Mucosa of descending colon (tissue), 3 donors: ENCODE results near the gene LYST. TPM values are rescaled to one million over a fixed set of nuclear protein-coding genes. Genes with fewer than 3 reads are reported as not detected.
A peak's percentile ranks its signal among the peaks of the same experiment; 100 is the strongest.

Source experiments
- ATAC-seq: fragments of 200-7000 bp; cut with Tn5 transposase; one replicate; pipeline ENCODE4 v1.9.1; 2020; ENCODE audit warnings: mild to moderate bottlenecking, moderate library complexity
- DNase-seq, 3 donors: peaks; one replicate each; pipeline ENCODE4 v3.0.0-alpha.2; 2020
- H3K36me3 ChIP-seq: fragments of 200-600 bp; one replicate; pipeline ENCODE4 v1.8.0; 2021; ENCODE audit warnings: low read depth, mild to moderate bottlenecking
- H3K4me1 ChIP-seq: fragments of 200-600 bp; one replicate; pipeline ENCODE4 v1.8.0; 2021; ENCODE audit warnings: low read depth, mild to moderate bottlenecking
- H3K4me3 ChIP-seq: fragments of 200-600 bp; one replicate; pipeline ENCODE4 v1.8.0; 2021; ENCODE audit warnings: mild to moderate bottlenecking
- H3K9me3 ChIP-seq: fragments of 200-600 bp; one replicate; pipeline ENCODE4 v1.8.0; 2021; ENCODE audit warnings: mild to moderate bottlenecking
- intact Hi-C, 2 donors: fragments of 100-400 bp; cut with DNase I in 1 of 2; cut with micrococcal nuclease in 1 of 2; formaldehyde crosslinking; loops; one replicate each; pipeline versions ENCODE4 v1.11.0 to v1.11.1; 2022; cut with DNase I, micrococcal nuclease
- total RNA-seq, 3 donors: library from RNA; stranded (reverse); fragmentation: NEBNext Ultra II Directional in 2 of 3; extraction: Animal tissue kit (Norgen Biotek cat#: 25700) in 2 of 3; gene quantifications; one replicate each; pipeline versions ENCODE4 v1.2.1 to v1.2.4, GENCODE V29; 2021 to 2023
- TF ChIP-seq, protein P1 (sequence below): fragments of 200-600 bp; IDR thresholded peaks from one replicate; pipeline ENCODE4 v1.8.0; 2022; ENCODE audit warnings: antibody characterized with exemption, mild to moderate bottlenecking
- donor health status: DM: no; HTN: no; CAD: no; lungs with moderate emphysema.
- donor health status: DM: no; HTN: no; CAD: no.
- donor health status: DM: no; HTN: yes; CAD: no.

Gene LYST
- total RNA-seq, 3 donors from 2014 or later: 24.0 to 32.3 (median 26.7) TPM

DNA sequence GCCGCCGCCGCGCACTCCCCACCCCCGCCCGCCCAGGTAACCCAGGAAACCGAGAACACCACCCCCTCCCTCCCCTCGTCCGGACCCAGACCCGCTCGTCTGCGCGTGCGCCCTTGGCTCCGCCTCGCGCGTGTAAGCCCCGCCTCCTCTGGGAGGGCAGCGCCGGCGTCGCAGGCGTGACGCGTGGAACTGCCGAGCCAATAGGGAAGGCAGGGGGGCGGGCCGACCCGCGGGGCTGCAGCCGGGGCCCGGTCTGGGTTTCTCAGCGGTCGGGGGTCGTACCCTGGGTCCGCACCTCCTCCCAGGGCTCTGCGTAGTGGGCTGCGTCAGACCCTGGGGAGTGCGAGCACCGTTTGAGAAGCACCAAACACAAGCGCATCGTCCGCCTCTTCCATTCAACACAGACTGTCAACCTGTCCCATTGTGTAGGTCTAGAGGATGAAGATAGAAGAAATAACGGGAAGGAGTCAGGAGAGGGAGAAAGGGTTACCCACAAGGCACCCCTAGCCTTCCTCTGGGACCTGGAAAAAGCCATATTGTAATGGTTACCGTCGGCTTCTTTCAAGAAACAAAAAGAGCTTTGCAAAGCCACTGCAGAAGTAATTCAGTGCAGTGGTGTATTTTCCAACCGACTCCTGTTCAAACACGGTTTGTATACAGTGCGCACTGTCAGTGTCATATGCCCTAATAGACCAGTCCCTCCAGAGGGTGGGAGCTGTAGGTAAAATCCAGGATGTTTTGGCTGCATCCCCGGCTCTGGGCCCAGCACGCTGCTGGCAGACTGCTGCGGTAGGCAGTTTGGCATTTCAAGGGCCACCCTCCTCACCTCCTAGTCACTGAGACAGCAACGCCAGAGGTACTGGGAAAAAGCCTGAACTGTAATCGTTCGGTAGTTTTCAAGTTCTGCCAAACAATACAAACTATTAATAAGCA is 473 bp upstream of the LYST start:
- peaks cover 8% of the 10 kb centered on the region for H3K4me1 ChIP-seq
- DNase-seq (peak; percentile 96 to 99 (median 97)), ATAC-seq (peak; percentile 96)
- peak overlapping the region; percentile 78 for H3K4me3 ChIP-seq
- no peaks in the 10 kb centered on the region for H3K36me3 ChIP-seq
- no peaks in the 10 kb centered on the region for H3K9me3 ChIP-seq
- intact Hi-C loops: loop anchor here in 1 of 2 donors (10.0 kb wide), 1 partner anchor 108 kb away; no protein-coding TSS in a partner anchor
- TF ChIP-seq, protein P1, sequence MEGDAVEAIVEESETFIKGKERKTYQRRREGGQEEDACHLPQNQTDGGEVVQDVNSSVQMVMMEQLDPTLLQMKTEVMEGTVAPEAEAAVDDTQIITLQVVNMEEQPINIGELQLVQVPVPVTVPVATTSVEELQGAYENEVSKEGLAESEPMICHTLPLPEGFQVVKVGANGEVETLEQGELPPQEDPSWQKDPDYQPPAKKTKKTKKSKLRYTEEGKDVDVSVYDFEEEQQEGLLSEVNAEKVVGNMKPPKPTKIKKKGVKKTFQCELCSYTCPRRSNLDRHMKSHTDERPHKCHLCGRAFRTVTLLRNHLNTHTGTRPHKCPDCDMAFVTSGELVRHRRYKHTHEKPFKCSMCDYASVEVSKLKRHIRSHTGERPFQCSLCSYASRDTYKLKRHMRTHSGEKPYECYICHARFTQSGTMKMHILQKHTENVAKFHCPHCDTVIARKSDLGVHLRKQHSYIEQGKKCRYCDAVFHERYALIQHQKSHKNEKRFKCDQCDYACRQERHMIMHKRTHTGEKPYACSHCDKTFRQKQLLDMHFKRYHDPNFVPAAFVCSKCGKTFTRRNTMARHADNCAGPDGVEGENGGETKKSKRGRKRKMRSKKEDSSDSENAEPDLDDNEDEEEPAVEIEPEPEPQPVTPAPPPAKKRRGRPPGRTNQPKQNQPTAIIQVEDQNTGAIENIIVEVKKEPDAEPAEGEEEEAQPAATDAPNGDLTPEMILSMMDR: no peak

GRCh38 chr1:235865565-235866204 is 1.0 kb downstream of the LYST start:
- ATAC-seq (no peak), DNase-seq (no peak)
- Histone ChIP-seq H3K4me1 (peaks cover 8% of the 10 kb centered on the region), H3K36me3 (no peaks in the 10 kb centered on the region), H3K4me3 (peak overlapping the region; percentile 78), H3K9me3 (no peaks in the 10 kb centered on the region)
- TF ChIP-seq, protein P1: no peak
- intact Hi-C loops: loop anchor here in 1 of 2 donors (10.0 kb wide), 1 partner anchor 109 kb away; no protein-coding TSS in a partner anchor

DNA sequence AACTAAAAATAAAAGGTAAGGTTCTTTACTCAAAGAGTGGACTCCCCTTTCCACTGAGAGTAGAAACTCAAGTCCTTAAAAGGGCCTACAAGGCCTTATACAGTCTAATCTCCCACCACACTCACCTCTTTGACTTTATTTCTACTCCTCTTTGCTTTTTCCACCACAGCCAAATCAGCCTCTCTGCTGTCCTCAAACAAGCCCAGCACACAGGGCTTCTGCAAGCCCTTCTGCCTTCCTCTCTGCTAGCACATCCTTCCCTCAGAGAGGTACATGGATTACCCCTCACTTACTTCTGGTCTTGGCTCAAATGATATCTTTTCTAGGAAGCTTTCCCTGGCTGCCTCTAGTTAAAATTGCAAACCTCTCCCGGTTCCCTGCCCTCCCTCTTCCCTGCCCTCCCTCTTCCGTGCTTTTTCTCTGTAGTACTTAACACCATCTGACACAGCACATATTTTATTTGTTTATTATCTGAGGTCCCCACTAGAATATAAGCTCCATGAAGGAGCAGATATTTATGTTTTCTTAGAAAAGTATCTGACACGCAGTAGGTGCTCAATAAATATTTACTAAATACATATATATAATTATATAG is 1.7 kb downstream of the LYST start:
- ATAC-seq: no peak
- Histone ChIP-seq H3K4me3 (no peak overlapping the region), H3K9me3 (no peaks in the 10 kb centered on the region), H3K36me3 (no peaks in the 10 kb centered on the region), H3K4me1 (peaks cover 8% of the 10 kb centered on the region)
- intact Hi-C loops: loop anchor here in 1 of 2 donors (10.0 kb wide), 1 partner anchor 110 kb away; no protein-coding TSS in a partner anchor
- TF ChIP-seq, protein P1: no peak
- DNase-seq: no peak

DNA sequence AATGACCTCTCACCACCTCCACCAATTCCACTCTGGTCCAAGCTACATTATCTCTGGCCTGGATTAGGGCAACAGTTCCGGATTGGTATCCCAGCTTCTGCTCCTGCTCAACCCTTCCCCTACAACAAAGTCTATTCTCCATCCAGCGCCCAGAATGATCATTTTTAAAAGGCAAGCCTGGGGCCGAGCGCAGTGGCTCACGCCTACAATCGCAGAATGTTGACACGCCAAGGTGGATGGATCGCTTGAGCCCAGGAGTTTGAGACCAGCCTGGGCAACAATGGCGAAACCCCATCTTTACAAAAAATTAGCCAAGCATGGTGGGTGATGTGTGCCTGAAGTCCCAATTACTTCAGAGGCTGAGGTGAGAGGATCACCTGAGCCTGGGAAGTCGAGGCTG is 2.2 kb downstream of the LYST start:
- intact Hi-C loops: loop anchor here in 1 of 2 donors (10.0 kb wide), 1 partner anchor 110 kb away; no protein-coding TSS in a partner anchor
- H3K4me3 ChIP-seq: no peak overlapping the region
- no peaks in the 10 kb centered on the region for H3K9me3 ChIP-seq
- no peaks in the 10 kb centered on the region for H3K36me3 ChIP-seq
- H3K4me1 ChIP-seq: peaks cover 8% of the 10 kb centered on the region
- DNase-seq: no peak
- TF ChIP-seq, protein P1: no peak
- ATAC-seq: no peak

DNA sequence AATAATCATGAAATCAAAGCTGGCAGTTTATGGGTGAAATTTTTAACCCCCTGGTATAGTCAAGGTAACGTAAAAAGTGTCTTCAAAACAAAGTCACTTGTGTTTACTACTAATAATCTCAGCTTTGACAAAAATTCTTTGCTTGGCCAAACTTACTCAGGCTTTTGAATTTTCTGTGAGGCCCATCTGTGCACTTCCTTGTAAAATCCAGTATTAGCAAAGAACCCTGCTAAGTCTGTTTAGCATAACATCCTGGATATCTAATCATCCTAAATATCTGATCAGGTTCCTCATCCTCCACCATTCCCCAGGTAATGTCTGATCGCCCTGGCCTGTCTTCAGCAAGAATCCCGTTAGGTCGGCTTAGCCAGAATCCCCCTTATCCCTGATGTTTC is 3.0 kb downstream of the LYST start:
- intact Hi-C loops: loop anchor here in 1 of 2 donors (10.0 kb wide), 1 partner anchor 111 kb away; no protein-coding TSS in a partner anchor
- no peak overlapping the region for H3K4me3 ChIP-seq

More for the DNA sequence above, 3.0 kb downstream of the LYST start:
- no peak for ATAC-seq
- Histone ChIP-seq H3K9me3 (no peaks in the 10 kb centered on the region), H3K4me1 (peaks cover 8% of the 10 kb centered on the region), H3K36me3 (no peaks in the 10 kb centered on the region)
- no peak for DNase-seq
- TF ChIP-seq, protein P1: no peak
